ENCODE data around the gene ZEB1. TPM values are rescaled to one million over a fixed set of nuclear protein-coding genes. Genes with fewer than 3 reads are reported as not detected.
"Not testable (repeated sequence)": the region's sequence is repeated elsewhere in the genome, so short reads cannot be mapped to it uniquely, and the experiment has no call there.

Gene ZEB1
- polyA plus RNA-seq, 1 donor from 2014 or later: 18.0 TPM

- TF ChIP-seq SMC3 (conservative IDR thresholded peaks at IDR 0.05; ENCODE audit: poor library complexity) (no peak), TAF1 (IDR thresholded peaks at IDR 0.05; ENCODE audit: low read depth) (no peak), CTCF (IDR thresholded peaks at IDR 0.05; ENCODE audit: poor library complexity, severe bottlenecking) (no peak), POLR2AphosphoS5 (IDR thresholded peaks at IDR 0.05) (no peak), MXI1 (conservative IDR thresholded peaks at IDR 0.05; ENCODE audit: poor library complexity, severe bottlenecking) (no peak), EZH2 (IDR thresholded peaks at IDR 0.05; ENCODE audit: borderline replicate concordance, insufficient read depth, low read length, poor library complexity, severe bottlenecking) (no peak), REST (IDR thresholded peaks at IDR 0.05; ENCODE audit: borderline replicate concordance) (no peak), EP300 (conservative IDR thresholded peaks at IDR 0.05; ENCODE audit: poor library complexity, severe bottlenecking) (no peak), RAD21 (conservative IDR thresholded peaks at IDR 0.05) (no peak)
- Histone ChIP-seq H4K20me1 (ENCODE audit: insufficient read depth) (no peaks in the 10 kb centered on the region), H3K4me2 (ENCODE audit: low read length) (no peak overlapping the region)
These were observed 235.5 kb downstream of the ZEB1 start for GRCh38 chr10:31554556-31554955.

GRCh38 chr10:31557854-31558253, 238.8 kb downstream of the ZEB1 start:
- TF ChIP-seq MXI1 (conservative IDR thresholded peaks at IDR 0.05; ENCODE audit: poor library complexity, severe bottlenecking) (no peak), TAF1 (IDR thresholded peaks at IDR 0.05; ENCODE audit: low read depth) (no peak), CTCF (IDR thresholded peaks at IDR 0.05; ENCODE audit: poor library complexity, severe bottlenecking) (no peak), EZH2 (IDR thresholded peaks at IDR 0.05; ENCODE audit: borderline replicate concordance, insufficient read depth, low read length, poor library complexity, severe bottlenecking) (no peak), EP300 (conservative IDR thresholded peaks at IDR 0.05; ENCODE audit: poor library complexity, severe bottlenecking) (no peak), POLR2AphosphoS5 (IDR thresholded peaks at IDR 0.05) (no peak), RAD21 (conservative IDR thresholded peaks at IDR 0.05) (no peak), SMC3 (conservative IDR thresholded peaks at IDR 0.05; ENCODE audit: poor library complexity) (no peak), REST (IDR thresholded peaks at IDR 0.05; ENCODE audit: borderline replicate concordance) (no peak)
- H3K27me3 ChIP-seq (ENCODE audit: insufficient read depth, low read depth, low read length): no peaks in the 10 kb centered on the region
- H3K36me3 ChIP-seq (ENCODE audit: insufficient read depth, low read length): no peaks in the 10 kb centered on the region
- H3K9me3 ChIP-seq (ENCODE audit: low read length): peaks cover 7% of the 10 kb centered on the region
- H3K79me2 ChIP-seq (replicated peaks; ENCODE audit: insufficient read depth, low read length): no peaks in the 10 kb centered on the region
- no peak overlapping the region for H3K9ac ChIP-seq (ENCODE audit: low read length)
- no peaks in the 10 kb centered on the region for H3K9me2 ChIP-seq (ENCODE audit: insufficient read depth, low read length)
- no peak overlapping the region for H3K4me2 ChIP-seq (ENCODE audit: low read length)
- no peaks in the 10 kb centered on the region for H3F3A ChIP-seq (ENCODE audit: insufficient read depth, low read length, poor library complexity, severe bottlenecking)
- no peak overlapping the region for H3K4me3 ChIP-seq (ENCODE audit: low read length)
- H3K27ac ChIP-seq (ENCODE audit: low read length): no peak overlapping the region
- no peak overlapping the region for H2AFZ ChIP-seq (ENCODE audit: low read depth, low read length)
- no peaks in the 10 kb centered on the region for H4K20me1 ChIP-seq (ENCODE audit: insufficient read depth)

More at GRCh38 chr10:31554556-31554955, 235.5 kb downstream of the ZEB1 start:
- Histone ChIP-seq H3F3A (ENCODE audit: insufficient read depth, low read length, poor library complexity, severe bottlenecking) (no peaks in the 10 kb centered on the region), H3K9me2 (ENCODE audit: insufficient read depth, low read length) (no peaks in the 10 kb centered on the region), H2AFZ (ENCODE audit: low read depth, low read length) (no peak overlapping the region), H3K4me3 (ENCODE audit: low read length) (no peak overlapping the region), H3K9ac (ENCODE audit: low read length) (no peak overlapping the region), H3K9me3 (ENCODE audit: low read length) (peaks cover 4% of the 10 kb centered on the region), H3K79me2 (replicated peaks; ENCODE audit: insufficient read depth, low read length) (no peaks in the 10 kb centered on the region), H3K27me3 (ENCODE audit: insufficient read depth, low read depth, low read length) (no peaks in the 10 kb centered on the region), H3K27ac (ENCODE audit: low read length) (no peak overlapping the region), H3K36me3 (ENCODE audit: insufficient read depth, low read length) (no peaks in the 10 kb centered on the region)

- H3K9ac ChIP-seq (ENCODE audit: low read length); H3K9me3 ChIP-seq (ENCODE audit: low read length); H3K4me3 ChIP-seq (ENCODE audit: low read length); H3K36me3 ChIP-seq (ENCODE audit: insufficient read depth, low read length); H2AFZ ChIP-seq (ENCODE audit: low read depth, low read length); H3K27ac ChIP-seq (ENCODE audit: low read length); H3F3A ChIP-seq (ENCODE audit: insufficient read depth, low read length, poor library complexity, severe bottlenecking); H3K79me2 ChIP-seq (replicated peaks; ENCODE audit: insufficient read depth, low read length); H4K20me1 ChIP-seq (ENCODE audit: insufficient read depth); H3K9me2 ChIP-seq (ENCODE audit: insufficient read depth, low read length); H3K27me3 ChIP-seq (ENCODE audit: insufficient read depth, low read depth, low read length); H3K4me2 ChIP-seq (ENCODE audit: low read length): not testable (repeated sequence)
These were observed 249.3 kb downstream of the ZEB1 start for GRCh38 chr10:31568252-31568861.

Data from neural cell (in vitro differentiated cells).